Neural progenitor cell (in vitro differentiated cells): Measurements from ENCODE around the gene HEPACAM.

Source experiments
- EZH2 ChIP-seq: fragments of 200-600 bp; sonication (generic); IDR thresholded peaks from 2 replicates; pipeline ENCODE4 v1.6.1; 2017; ENCODE audit warnings: antibody characterized with exemption, mild to moderate bottlenecking, moderate library complexity
- EZH2phosphoT487 ChIP-seq: fragments of 200-600 bp; sonication (generic); IDR thresholded peaks from 2 replicates; pipeline ENCODE4 v1.6.1; 2017; ENCODE audit warnings: antibody characterized with exemption
- TF ChIP-seq, protein P1 (sequence below): fragments of 200-600 bp; sonication (generic); IDR thresholded peaks from 2 replicates; pipeline ENCODE4 v1.5.1; 2017; ENCODE audit warnings: antibody characterized with exemption, mild to moderate bottlenecking

DNA sequence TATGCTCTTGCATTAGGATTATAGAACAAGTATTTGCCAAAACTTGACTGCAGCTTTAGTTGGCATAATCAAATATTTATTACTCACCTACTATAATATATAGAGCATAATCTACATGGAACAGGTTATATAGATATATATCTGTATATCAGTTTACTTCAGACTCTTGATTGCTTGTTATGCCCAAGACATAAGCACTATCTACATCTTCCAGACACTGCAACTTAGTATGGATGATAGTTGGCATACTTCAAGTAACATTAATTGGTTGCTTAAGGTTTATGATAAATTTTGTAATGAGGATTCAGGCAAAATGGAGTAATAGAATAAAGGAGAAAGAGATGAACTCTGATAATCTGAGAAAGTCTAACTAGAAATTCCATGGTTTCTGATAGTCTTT, 19.2 kb upstream of the HEPACAM start:
- TF ChIP-seq, protein P1, sequence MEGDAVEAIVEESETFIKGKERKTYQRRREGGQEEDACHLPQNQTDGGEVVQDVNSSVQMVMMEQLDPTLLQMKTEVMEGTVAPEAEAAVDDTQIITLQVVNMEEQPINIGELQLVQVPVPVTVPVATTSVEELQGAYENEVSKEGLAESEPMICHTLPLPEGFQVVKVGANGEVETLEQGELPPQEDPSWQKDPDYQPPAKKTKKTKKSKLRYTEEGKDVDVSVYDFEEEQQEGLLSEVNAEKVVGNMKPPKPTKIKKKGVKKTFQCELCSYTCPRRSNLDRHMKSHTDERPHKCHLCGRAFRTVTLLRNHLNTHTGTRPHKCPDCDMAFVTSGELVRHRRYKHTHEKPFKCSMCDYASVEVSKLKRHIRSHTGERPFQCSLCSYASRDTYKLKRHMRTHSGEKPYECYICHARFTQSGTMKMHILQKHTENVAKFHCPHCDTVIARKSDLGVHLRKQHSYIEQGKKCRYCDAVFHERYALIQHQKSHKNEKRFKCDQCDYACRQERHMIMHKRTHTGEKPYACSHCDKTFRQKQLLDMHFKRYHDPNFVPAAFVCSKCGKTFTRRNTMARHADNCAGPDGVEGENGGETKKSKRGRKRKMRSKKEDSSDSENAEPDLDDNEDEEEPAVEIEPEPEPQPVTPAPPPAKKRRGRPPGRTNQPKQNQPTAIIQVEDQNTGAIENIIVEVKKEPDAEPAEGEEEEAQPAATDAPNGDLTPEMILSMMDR = no peak
- TF ChIP-seq EZH2phosphoT487 (no peak), EZH2 (no peak)
